GM19193 (cell line): ENCODE measurements around the gene WWC1.

ENCODE experiments used
- POLR2A ChIP-seq: IDR thresholded peaks from 4 replicates; pipeline ENCODE4 v1.6.1; 2011; ENCODE audit not compliant: insufficient read depth, insufficient read length; ENCODE audit errors: extremely low read depth

The WWC1 gene

GRCh38 chr5:168273056-168273980 is 18.1 kb upstream of the WWC1 start:
- TF ChIP-seq POLR2A: no peak

DNA sequence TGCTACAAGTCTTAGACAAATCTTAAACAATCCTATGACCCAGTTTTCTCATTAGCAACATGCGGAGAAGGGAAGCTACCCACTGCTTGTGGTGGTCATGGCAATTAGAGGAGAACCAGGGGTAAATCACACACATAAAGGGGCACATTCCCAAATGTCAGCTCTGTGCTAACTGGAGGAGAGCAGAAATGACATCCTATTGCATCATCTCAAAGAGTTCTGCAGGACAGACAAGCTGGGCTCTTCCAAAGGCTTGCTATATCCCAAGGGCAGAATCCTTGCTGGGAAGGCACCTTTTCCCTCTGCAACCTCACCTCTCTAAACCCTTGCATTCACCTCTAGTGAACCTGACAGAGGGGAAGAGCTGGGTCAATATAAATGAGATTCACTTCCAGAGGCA is 17.0 kb upstream of the WWC1 start:
- no peak for TF ChIP-seq POLR2A

GRCh38 chr5:168275940-168276339 is 15.5 kb upstream of the WWC1 start:
- no peak for TF ChIP-seq POLR2A

- no peak for TF ChIP-seq POLR2A
These were observed 9.3 kb upstream of the WWC1 start for GRCh38 chr5:168282120-168282519.

GRCh38 chr5:168284809-168285208 is 6.6 kb upstream of the WWC1 start:
- no peak for TF ChIP-seq POLR2A

DNA sequence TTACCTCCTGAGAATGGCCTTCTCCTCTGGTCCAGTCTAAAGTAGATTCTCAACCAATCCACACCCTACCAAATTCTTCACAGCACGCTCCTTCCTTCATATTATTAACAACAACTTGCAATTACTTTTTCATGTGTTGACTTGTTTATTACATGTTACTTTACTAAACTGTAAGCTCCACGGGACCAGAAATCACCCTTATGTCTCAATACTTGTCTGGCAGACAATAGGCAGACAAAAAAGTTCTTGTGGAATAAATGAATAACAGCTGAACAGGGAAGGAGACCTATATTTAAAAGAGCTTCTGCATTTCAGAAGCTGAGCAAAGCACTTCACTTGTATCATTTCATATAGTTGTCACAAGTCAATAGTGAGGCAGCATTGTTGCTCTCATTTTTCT is 5.7 kb upstream of the WWC1 start:
- no peak for TF ChIP-seq POLR2A

DNA sequence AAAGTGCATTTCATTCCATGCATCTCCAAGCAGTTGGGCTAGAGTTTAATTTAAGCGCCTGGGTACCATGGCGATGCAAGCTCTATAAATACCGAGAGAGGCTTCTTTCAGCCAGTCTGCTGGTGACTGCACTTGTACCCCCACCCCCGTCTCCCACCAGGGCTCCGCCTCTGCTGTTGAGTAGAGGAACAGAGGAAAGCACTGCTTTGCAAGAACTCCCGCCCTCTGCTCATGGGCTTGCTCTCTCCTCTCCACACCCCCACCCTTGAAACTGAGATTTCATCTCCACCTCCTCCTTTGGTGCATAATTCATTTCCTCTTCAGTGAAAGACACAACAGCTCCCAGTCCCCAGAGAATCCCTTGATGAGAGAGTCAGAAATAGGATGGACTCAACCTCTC is 5.1 kb upstream of the WWC1 start:
- no peak for TF ChIP-seq POLR2A

DNA sequence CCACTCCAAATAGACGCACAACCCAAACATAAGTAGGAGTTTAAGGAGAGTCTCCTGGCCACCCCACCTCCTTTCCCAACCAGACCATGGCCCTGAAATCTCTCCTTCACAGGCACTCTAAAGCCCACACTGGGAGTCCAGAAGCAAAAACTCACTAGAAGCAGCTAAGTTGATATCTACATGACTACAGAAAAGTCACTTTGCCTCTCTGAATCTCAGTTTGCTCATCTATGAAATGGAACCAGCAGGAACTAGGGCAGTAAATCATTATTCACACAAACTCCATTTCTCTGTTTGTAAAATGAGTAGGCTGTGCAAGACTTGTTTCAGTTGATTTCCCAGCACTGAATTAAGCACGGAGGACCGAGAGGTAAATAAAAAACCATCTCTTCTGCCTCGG is 4.1 kb upstream of the WWC1 start:
- no peak for TF ChIP-seq POLR2A

GRCh38 chr5:168288349-168289245 is 2.8 kb upstream of the WWC1 start:
- TF ChIP-seq POLR2A: no peak

- no peak for TF ChIP-seq POLR2A
These were observed 523 bp upstream of the WWC1 start for GRCh38 chr5:168290902-168291341.

- TF ChIP-seq POLR2A: no peak
These were observed 730 bp downstream of the WWC1 start for GRCh38 chr5:168291964-168292785.

GRCh38 chr5:168292786-168293696 is 1.6 kb downstream of the WWC1 start:
- no peak for TF ChIP-seq POLR2A

GRCh38 chr5:168295574-168296201 is 4.2 kb downstream of the WWC1 start:
- no peak for TF ChIP-seq POLR2A
